GM23338 (cell line): ENCODE data around the gene FZD4. TPM values are rescaled to one million over a fixed set of nuclear protein-coding genes. Genes with fewer than 3 reads are reported as not detected.

Experiments
- ATAC-seq: fragments of 200-7000 bp; cut with Tn5 transposase; 3 replicates; pipeline ENCODE4 v1.9.1; 2020
- DNase-seq: peaks from one replicate; pipeline ENCODE4 v3.0.0-alpha.2; 2015; ENCODE audit warnings: low spot score
- H2AFZ ChIP-seq: fragments of 200-600 bp; sonication (generic); 2 replicates; pipeline ENCODE4 v1.8.0; 2016; ENCODE audit warnings: antibody characterized with exemption, mild to moderate bottlenecking, moderate library complexity
- H3F3A ChIP-seq: fragments of 200-600 bp; sonication (generic); replicated peaks from 2 replicates; pipeline ENCODE4 v1.8.0; 2017; ENCODE audit warnings: antibody characterized with exemption, mixed run types, low read depth
- H3K27ac ChIP-seq: fragments of 200-600 bp; sonication (generic); 2 replicates; pipeline ENCODE4 v1.6.1; 2016; ENCODE audit warnings: low read depth
- H3K27me3 ChIP-seq: fragments of 200-600 bp; sonication (generic); 2 replicates; pipeline ENCODE4 v1.8.0; 2016; ENCODE audit warnings: mild to moderate bottlenecking, mixed run types, moderate library complexity; ENCODE audit not compliant: insufficient read depth
- H3K36me3 ChIP-seq: fragments of 200-600 bp; sonication (generic); 2 replicates; pipeline ENCODE4 v1.8.0; 2016; ENCODE audit warnings: mild to moderate bottlenecking; ENCODE audit not compliant: insufficient read depth
- H3K4me1 ChIP-seq: fragments of 200-600 bp; sonication (generic); 2 replicates; pipeline ENCODE4 v1.8.0; 2016; ENCODE audit warnings: mild to moderate bottlenecking, moderate library complexity; ENCODE audit not compliant: insufficient read depth
- H3K4me2 ChIP-seq: fragments of 200-600 bp; sonication (generic); 2 replicates; pipeline ENCODE4 v1.7.1; 2017; ENCODE audit warnings: mixed run types
- H3K4me3 ChIP-seq: fragments of 200-600 bp; sonication (generic); 2 replicates; pipeline ENCODE4 v1.6.1; 2016; ENCODE audit warnings: mixed run types
- H3K79me2 ChIP-seq: fragments of 200-600 bp; sonication (generic); replicated peaks from 2 replicates; pipeline ENCODE4 v1.8.0; 2017; ENCODE audit warnings: mild to moderate bottlenecking; ENCODE audit not compliant: insufficient read depth
- H3K9me2 ChIP-seq: fragments of 200-600 bp; sonication (generic); 2 replicates; pipeline ENCODE4 v1.8.0; 2017; ENCODE audit not compliant: insufficient read depth
- H4K20me1 ChIP-seq: fragments of 200-600 bp; sonication (generic); replicated peaks from 2 replicates; pipeline ENCODE4 v1.8.0; 2017; ENCODE audit warnings: mild to moderate bottlenecking; ENCODE audit not compliant: insufficient read depth
- H3K27ac Mint-ChIP-seq: 2 replicates; pipeline ENCODE4 v1.8.0; 2020; ENCODE audit warnings: inconsistent platforms, mild to moderate bottlenecking, moderate library complexity, mixed read lengths
- H3K27me3 Mint-ChIP-seq: 3 replicates; pipeline ENCODE4 v1.8.0; 2022; ENCODE audit warnings: low read depth, mild to moderate bottlenecking, moderate library complexity, mixed read lengths, inconsistent platforms; ENCODE audit not compliant: insufficient read depth, poor library complexity
- H3K36me3 Mint-ChIP-seq: 3 replicates; pipeline ENCODE4 v1.8.0; 2021; ENCODE audit warnings: low read depth, mild to moderate bottlenecking, inconsistent platforms, moderate library complexity, mixed read lengths
- H3K4me1 Mint-ChIP-seq: 3 replicates; pipeline ENCODE4 v1.8.0; 2020; ENCODE audit warnings: mild to moderate bottlenecking, inconsistent platforms, mixed read lengths
- H3K4me3 Mint-ChIP-seq: 3 replicates; pipeline ENCODE4 v1.8.0; 2021; ENCODE audit warnings: moderate library complexity, mild to moderate bottlenecking, inconsistent platforms, mixed read lengths
- H3K9me3 Mint-ChIP-seq: 3 replicates; pipeline ENCODE4 v1.8.0; 2020; ENCODE audit warnings: moderate library complexity, mild to moderate bottlenecking, inconsistent platforms, mixed read lengths
- CREB1 ChIP-seq: fragments of 250-450 bp; sonication (Bioruptor Pico); IDR thresholded peaks from 2 replicates; pipeline ENCODE4 v1.5.0; 2020; ENCODE audit warnings: low read depth, mild to moderate bottlenecking, moderate library complexity
- EZH2 ChIP-seq: fragments of 200-600 bp; sonication (generic); IDR thresholded peaks from one replicate; pipeline ENCODE4 v1.8.0; 2017; ENCODE audit warnings: antibody characterized with exemption, mild to moderate bottlenecking, low read depth; ENCODE audit not compliant: unreplicated experiment
- EZH2phosphoT487 ChIP-seq: fragments of 200-600 bp; sonication (generic); IDR thresholded peaks from one replicate; pipeline ENCODE4 v1.8.1; 2018; ENCODE audit warnings: antibody characterized with exemption; ENCODE audit not compliant: unreplicated experiment
- JUNB ChIP-seq: IDR thresholded peaks from one replicate; pipeline ENCODE4 v1.6.1; 2016; ENCODE audit warnings: antibody characterized with exemption; ENCODE audit not compliant: unreplicated experiment
- NANOG ChIP-seq: IDR thresholded peaks from 2 replicates; pipeline ENCODE4 v1.6.1; 2016; ENCODE audit warnings: antibody characterized with exemption, borderline replicate concordance
- POLR2AphosphoS5 ChIP-seq: IDR thresholded peaks from 2 replicates; pipeline ENCODE4 v1.6.1; 2016; ENCODE audit warnings: antibody characterized with exemption, low read depth
- STAT1 ChIP-seq: IDR thresholded peaks from one replicate; pipeline ENCODE4 v1.6.1; 2016; ENCODE audit warnings: antibody characterized with exemption; ENCODE audit not compliant: unreplicated experiment
- ZNF114 ChIP-seq: fragments of 250-450 bp; sonication (Bioruptor Pico); IDR thresholded peaks from 2 replicates; pipeline ENCODE4 v1.5.0; 2020; ENCODE audit warnings: mild to moderate bottlenecking, moderate library complexity
- ZNF331 ChIP-seq: fragments of 250-450 bp; sonication (Bioruptor Pico); IDR thresholded peaks from 2 replicates; pipeline ENCODE4 v1.5.0; 2020; ENCODE audit warnings: low read depth, mild to moderate bottlenecking, moderate library complexity
- polyA plus RNA-seq: library from polyadenylated mRNA; unstranded; fragments of >200 nt; fragmentation: Nextera tagmentation; extraction: Ambion mirVana; gene quantifications from 2 replicates; pipeline ENCODE4 v1.2.1, GENCODE V29; 2016
- total RNA-seq: library from RNA; depleted of rRNA; stranded (reverse); fragments of >200 nt; shearing (Covaris generic); gene quantifications from 2 replicates; pipeline ENCODE4 v1.2.3, GENCODE V29; 2014
- TF ChIP-seq, protein P1 (sequence below), 2 experiments: fragments of 200-600 bp in 1 of 2; sonication (generic) in 1 of 2; conservative IDR thresholded peaks; 2 replicates each; pipeline versions ENCODE4 v1.5.1 to v1.6.1; 2016 to 2017; ENCODE audit warnings: antibody characterized with exemption in 2 of 2, low read depth in 2 of 2, mild to moderate bottlenecking in 2 of 2, moderate library complexity in 1 of 2
- TF ChIP-seq, protein P2 (sequence below): IDR thresholded peaks from one replicate; pipeline ENCODE4 v1.6.1; 2018; ENCODE audit warnings: antibody characterized with exemption; ENCODE audit not compliant: unreplicated experiment
- TF ChIP-seq, protein P3 (sequence below): IDR thresholded peaks from 2 replicates; pipeline ENCODE4 v1.6.1; 2016; ENCODE audit warnings: antibody characterized with exemption
- TF ChIP-seq, protein P4 (sequence below): fragments of 250-450 bp; sonication (Bioruptor Pico); IDR thresholded peaks from 2 replicates; pipeline ENCODE4 v1.5.0; 2020; ENCODE audit warnings: mild to moderate bottlenecking, moderate library complexity

The FZD4 gene
- total and polyA plus RNA-seq, 2 experiments from 2014 or later = 1.4 to 8.9 TPM

DNA sequence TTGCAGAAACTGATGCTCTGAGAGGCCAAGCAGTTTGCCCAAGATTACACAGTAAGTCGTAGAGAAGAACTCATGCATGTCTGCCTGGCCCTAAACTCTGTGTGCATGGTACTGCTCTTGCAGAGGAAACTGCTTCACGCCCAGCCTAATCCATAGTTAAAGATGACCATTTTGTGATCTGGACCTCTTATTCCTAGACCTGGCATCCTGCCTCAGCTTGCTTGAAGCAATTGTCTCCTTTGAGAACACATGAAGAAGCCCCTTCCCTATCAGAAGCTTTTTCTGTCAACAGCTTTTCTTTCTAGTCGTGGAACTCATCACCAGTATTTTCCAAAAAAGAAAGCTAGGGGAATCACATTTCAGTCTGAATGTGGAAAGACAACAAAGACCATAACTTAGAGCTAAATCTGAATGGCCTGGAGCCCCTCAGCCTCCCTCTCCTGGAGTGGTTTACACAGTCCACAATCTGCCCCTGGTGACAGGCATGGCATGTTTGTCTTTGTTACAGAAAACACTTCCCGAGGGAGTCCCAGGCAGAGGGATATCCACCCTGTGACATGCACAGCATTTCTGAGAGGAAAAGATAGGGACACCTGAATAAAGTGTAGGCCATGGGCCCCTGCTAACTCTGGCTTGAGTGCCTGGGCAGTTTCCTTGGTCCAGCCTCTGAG lies 2.9 kb upstream of the FZD4 start:
- ATAC-seq = no peak
- no peak overlapping the region for H3K27ac Mint-ChIP-seq

More for the DNA sequence above, 2.9 kb upstream of the FZD4 start:
- Mint-ChIP-seq H3K4me1 (peaks cover 23% of the 10 kb centered on the region), H3K9me3 (peaks cover 7% of the 10 kb centered on the region), H3K27me3 (peaks cover 24% of the 10 kb centered on the region), H3K36me3 (0 out of 3 replicates have a peak, but pooled peaks cover 4% of the 10 kb centered on the region), H3K4me3 (no peak overlapping the region)
- Histone ChIP-seq H3K4me3 (no peak overlapping the region), H2AFZ (0 out of 2 replicates have a peak overlapping the region, but pooled peaks have one; percentile 16), H3K4me1 (peaks cover 17% of the 10 kb centered on the region; the same call in 1 of the 2 replicates), H3K36me3 (no peaks in the 10 kb centered on the region), H3K4me2 (no peak overlapping the region), H3F3A (0 out of 2 replicates have a peak, but pooled peaks cover 6% of the 10 kb centered on the region), H4K20me1 (no peaks in the 10 kb centered on the region), H3K9me2 (no peaks in the 10 kb centered on the region; the same call in 1 of the 2 replicates), H3K27ac (no peak overlapping the region), H3K79me2 (no peaks in the 10 kb centered on the region), H3K27me3 (peaks cover 18% of the 10 kb centered on the region)
- no peak for TF ChIP-seq ZNF114 (CRISPR knock-in tag)
- TF ChIP-seq, protein P1, sequence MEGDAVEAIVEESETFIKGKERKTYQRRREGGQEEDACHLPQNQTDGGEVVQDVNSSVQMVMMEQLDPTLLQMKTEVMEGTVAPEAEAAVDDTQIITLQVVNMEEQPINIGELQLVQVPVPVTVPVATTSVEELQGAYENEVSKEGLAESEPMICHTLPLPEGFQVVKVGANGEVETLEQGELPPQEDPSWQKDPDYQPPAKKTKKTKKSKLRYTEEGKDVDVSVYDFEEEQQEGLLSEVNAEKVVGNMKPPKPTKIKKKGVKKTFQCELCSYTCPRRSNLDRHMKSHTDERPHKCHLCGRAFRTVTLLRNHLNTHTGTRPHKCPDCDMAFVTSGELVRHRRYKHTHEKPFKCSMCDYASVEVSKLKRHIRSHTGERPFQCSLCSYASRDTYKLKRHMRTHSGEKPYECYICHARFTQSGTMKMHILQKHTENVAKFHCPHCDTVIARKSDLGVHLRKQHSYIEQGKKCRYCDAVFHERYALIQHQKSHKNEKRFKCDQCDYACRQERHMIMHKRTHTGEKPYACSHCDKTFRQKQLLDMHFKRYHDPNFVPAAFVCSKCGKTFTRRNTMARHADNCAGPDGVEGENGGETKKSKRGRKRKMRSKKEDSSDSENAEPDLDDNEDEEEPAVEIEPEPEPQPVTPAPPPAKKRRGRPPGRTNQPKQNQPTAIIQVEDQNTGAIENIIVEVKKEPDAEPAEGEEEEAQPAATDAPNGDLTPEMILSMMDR (conservative IDR thresholded peaks at IDR 0.05; ENCODE audit: low read depth in 2 of 2) = no peak
- no peak for TF ChIP-seq ZNF331 (CRISPR knock-in tag)
- no peak for TF ChIP-seq EZH2
- TF ChIP-seq, protein P2, sequence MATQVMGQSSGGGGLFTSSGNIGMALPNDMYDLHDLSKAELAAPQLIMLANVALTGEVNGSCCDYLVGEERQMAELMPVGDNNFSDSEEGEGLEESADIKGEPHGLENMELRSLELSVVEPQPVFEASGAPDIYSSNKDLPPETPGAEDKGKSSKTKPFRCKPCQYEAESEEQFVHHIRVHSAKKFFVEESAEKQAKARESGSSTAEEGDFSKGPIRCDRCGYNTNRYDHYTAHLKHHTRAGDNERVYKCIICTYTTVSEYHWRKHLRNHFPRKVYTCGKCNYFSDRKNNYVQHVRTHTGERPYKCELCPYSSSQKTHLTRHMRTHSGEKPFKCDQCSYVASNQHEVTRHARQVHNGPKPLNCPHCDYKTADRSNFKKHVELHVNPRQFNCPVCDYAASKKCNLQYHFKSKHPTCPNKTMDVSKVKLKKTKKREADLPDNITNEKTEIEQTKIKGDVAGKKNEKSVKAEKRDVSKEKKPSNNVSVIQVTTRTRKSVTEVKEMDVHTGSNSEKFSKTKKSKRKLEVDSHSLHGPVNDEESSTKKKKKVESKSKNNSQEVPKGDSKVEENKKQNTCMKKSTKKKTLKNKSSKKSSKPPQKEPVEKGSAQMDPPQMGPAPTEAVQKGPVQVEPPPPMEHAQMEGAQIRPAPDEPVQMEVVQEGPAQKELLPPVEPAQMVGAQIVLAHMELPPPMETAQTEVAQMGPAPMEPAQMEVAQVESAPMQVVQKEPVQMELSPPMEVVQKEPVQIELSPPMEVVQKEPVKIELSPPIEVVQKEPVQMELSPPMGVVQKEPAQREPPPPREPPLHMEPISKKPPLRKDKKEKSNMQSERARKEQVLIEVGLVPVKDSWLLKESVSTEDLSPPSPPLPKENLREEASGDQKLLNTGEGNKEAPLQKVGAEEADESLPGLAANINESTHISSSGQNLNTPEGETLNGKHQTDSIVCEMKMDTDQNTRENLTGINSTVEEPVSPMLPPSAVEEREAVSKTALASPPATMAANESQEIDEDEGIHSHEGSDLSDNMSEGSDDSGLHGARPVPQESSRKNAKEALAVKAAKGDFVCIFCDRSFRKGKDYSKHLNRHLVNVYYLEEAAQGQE = no peak
- no peak for TF ChIP-seq JUNB
- TF ChIP-seq, protein P3, sequence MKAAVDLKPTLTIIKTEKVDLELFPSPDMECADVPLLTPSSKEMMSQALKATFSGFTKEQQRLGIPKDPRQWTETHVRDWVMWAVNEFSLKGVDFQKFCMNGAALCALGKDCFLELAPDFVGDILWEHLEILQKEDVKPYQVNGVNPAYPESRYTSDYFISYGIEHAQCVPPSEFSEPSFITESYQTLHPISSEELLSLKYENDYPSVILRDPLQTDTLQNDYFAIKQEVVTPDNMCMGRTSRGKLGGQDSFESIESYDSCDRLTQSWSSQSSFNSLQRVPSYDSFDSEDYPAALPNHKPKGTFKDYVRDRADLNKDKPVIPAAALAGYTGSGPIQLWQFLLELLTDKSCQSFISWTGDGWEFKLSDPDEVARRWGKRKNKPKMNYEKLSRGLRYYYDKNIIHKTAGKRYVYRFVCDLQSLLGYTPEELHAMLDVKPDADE = no peak
- no peak for TF ChIP-seq POLR2AphosphoS5
- no peak for TF ChIP-seq STAT1
- TF ChIP-seq EZH2phosphoT487 = no peak
- TF ChIP-seq NANOG = no peak
- TF ChIP-seq, protein P4, sequence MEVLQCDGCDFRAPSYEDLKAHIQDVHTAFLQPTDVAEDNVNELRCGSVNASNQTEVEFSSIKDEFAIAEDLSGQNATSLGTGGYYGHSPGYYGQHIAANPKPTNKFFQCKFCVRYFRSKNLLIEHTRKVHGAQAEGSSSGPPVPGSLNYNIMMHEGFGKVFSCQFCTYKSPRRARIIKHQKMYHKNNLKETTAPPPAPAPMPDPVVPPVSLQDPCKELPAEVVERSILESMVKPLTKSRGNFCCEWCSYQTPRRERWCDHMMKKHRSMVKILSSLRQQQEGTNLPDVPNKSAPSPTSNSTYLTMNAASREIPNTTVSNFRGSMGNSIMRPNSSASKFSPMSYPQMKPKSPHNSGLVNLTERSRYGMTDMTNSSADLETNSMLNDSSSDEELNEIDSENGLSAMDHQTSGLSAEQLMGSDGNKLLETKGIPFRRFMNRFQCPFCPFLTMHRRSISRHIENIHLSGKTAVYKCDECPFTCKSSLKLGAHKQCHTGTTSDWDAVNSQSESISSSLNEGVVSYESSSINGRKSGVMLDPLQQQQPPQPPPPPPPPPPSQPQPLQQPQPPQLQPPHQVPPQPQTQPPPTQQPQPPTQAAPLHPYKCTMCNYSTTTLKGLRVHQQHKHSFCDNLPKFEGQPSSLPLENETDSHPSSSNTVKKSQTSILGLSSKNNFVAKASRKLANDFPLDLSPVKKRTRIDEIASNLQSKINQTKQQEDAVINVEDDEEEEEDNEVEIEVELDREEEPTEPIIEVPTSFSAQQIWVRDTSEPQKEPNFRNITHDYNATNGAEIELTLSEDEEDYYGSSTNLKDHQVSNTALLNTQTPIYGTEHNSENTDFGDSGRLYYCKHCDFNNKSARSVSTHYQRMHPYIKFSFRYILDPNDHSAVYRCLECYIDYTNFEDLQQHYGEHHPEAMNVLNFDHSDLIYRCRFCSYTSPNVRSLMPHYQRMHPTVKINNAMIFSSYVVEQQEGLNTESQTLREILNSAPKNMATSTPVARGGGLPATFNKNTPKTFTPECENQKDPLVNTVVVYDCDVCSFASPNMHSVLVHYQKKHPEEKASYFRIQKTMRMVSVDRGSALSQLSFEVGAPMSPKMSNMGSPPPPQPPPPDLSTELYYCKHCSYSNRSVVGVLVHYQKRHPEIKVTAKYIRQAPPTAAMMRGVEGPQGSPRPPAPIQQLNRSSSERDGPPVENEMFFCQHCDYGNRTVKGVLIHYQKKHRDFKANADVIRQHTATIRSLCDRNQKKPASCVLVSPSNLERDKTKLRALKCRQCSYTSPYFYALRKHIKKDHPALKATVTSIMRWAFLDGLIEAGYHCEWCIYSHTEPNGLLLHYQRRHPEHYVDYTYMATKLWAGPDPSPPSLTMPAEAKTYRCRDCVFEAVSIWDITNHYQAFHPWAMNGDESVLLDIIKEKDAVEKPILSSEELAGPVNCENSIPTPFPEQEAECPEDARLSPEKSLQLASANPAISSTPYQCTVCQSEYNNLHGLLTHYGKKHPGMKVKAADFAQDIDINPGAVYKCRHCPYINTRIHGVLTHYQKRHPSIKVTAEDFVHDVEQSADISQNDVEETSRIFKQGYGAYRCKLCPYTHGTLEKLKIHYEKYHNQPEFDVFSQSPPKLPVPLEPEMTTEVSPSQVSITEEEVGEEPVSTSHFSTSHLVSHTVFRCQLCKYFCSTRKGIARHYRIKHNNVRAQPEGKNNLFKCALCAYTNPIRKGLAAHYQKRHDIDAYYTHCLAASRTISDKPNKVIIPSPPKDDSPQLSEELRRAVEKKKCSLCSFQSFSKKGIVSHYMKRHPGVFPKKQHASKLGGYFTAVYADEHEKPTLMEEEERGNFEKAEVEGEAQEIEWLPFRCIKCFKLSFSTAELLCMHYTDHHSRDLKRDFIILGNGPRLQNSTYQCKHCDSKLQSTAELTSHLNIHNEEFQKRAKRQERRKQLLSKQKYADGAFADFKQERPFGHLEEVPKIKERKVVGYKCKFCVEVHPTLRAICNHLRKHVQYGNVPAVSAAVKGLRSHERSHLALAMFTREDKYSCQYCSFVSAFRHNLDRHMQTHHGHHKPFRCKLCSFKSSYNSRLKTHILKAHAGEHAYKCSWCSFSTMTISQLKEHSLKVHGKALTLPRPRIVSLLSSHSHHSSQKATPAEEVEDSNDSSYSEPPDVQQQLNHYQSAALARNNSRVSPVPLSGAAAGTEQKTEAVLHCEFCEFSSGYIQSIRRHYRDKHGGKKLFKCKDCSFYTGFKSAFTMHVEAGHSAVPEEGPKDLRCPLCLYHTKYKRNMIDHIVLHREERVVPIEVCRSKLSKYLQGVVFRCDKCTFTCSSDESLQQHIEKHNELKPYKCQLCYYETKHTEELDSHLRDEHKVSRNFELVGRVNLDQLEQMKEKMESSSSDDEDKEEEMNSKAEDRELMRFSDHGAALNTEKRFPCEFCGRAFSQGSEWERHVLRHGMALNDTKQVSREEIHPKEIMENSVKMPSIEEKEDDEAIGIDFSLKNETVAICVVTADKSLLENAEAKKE (CRISPR knock-in tag) = no peak
- TF ChIP-seq CREB1 (CRISPR knock-in tag) = no peak
- no peak for DNase-seq
